Hepatic stellate cell (primary cell): ENCODE results near the gene APBA2.

ENCODE experiments used
- DNase-seq: peaks from one replicate; pipeline ENCODE4 v3.0.0; 2011; ENCODE audit warnings: low spot score

Gene APBA2

DNA sequence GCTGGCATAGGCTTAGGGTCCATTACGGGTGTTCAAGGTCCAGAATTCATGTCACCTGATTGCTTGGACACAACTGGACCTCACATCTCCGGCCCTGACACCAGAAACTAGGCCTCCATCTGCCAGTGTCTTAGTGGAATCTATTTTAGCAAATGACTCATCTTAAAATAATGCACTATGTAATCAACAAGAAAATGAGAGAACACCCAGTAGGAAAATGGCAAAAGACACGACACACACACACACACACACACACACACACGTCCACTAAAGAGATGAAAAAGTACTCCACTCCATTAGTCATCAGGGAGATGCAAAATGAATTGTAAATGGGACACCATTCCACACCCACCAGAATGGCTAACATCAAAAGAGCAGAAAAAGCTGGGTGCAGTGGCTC, 11.2 kb downstream of the APBA2 start:
- peak; percentile 94 for DNase-seq

DNA sequence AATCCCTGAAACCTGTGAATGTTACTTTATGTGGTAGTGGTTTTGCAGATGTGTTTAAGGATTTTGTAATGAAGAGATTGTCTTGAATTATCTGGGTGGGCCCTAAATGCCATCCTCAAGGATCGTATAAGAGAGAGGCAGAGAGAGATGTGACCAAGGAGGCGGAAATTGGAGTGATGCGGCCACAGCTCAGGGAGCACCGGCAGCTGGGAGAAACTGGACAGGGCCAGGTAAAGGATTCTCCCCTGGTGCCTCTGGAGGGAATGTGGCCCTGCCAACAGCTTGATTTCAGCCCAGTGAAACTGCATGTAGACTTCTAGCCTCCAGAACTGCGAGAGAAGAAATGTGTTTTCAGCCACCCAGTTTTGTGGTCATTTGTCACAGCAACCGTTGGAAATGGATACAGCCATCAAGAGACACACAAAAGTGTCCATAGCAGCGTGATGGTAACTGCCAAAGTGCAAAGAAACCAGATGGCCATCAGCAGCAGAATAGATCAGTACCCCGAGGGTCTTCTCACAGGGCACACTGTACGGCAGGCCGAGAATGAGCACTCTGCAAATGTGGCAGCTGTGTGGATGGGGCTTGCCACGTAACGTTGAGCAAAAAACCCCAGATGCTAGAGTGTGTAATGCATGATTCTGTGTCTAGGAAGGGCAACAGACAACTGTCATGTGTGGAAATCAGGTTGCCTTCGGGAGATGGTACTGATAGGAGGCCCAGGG, 12.2 kb downstream of the APBA2 start:
- DNase-seq, result no peak

DNA sequence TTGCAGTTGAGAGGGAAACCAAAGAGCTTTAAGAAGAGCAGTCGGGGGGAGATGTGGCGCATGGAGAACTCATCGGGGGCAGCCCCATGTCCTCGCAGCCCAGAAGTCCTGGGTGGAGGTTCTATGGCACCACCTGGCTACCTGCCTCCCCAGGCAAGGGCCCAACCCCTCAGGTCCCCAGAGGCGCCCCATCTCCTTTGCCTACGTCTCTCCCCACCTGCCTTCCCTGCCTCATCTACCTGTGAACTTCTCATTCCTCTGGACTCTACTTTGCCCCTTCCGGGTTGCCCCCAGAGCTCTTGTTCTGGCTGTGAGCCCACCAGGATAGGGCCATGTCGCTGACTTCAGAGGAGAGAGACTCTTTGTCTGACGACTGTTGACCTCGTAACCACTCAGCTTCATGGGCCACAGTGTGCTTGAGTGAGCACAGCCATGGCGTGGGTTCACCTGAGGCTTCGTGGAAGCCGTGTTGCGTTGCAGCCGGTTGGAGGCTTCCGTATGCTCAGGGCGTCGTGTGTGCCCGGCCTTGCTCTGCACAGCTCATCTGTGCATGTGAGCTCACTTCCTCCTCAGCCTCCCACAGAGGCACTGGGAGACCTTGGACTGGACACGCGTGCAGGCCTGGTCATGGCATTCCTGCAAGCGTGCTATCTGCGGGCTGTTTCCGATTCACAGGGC, 13.4 kb downstream of the APBA2 start:
- no peak for DNase-seq

DNA sequence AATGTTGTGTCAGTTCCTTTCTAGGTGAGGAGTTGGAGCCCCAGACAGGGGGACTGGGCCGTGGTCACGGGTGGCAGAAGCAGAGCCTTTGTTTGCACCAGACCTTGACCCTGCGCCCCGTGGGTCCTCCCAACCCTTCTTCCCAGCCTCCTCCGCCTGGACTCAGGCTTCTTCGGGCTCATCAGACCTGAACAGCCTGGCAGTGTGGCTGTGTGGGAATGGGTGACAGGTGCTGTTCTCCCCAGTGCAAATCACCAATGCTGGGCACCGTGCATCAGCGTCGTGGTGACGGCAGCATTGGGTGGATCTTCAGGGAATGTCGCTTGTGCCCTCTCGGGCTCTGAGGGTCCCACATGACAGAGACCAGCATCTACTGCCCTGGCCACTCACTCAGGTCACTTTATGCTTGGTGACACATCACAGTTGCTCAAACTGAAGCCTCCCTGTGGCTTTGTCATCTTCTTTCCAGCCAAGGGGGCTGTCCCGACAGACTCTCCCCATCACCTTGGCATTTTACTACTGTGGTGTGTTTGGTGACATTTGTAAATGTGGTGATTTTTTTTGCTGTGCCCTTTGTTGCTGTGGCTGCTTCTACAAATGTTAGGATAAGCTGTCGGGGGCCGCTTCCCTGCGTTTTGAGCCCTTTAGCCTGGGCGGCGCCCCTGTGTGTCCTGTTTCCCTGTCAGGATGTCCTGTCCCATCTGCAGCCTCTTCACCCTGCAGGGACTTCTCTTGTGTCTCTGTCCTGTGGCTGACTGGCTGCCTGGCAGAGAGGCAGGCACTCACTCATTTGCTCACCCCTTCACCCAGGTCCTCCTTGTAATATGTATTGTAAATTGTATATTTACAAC, 14.5 kb downstream of the APBA2 start:
- no peak for DNase-seq

DNA sequence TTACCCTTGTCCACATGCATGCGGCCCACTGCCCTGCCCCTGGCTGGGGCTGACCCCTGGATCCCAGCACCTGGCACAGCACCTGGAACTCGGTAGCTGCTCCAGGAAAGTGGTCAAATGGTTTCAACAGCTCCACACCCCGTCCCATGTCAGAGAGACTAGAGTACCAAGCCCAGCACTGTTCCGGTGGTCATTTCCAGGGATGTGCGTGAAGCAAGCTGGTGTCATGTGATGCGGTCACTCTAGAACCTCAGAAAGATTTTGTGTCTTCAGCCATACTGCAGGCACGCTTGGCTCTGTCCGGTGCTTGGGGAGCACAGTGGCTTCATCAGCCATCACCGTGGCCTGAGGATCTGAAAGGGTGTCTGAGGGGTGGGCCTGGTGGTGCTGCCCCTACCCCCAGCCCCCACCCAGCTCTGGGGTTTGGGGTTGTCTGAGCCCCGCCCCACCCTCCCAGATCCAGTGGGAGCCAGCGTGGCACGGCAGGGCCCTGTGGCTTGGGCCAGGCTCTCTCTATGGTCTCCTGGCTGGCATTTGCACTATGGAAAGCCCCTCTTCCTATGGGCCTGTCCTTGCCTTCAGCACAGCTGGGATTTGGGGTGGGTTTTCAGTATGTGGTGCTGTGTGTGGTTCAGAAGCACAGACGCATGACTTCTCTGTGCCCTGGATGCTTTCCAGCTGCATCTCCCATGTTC, 15.3 kb downstream of the APBA2 start:
- DNase-seq, result no peak

DNA sequence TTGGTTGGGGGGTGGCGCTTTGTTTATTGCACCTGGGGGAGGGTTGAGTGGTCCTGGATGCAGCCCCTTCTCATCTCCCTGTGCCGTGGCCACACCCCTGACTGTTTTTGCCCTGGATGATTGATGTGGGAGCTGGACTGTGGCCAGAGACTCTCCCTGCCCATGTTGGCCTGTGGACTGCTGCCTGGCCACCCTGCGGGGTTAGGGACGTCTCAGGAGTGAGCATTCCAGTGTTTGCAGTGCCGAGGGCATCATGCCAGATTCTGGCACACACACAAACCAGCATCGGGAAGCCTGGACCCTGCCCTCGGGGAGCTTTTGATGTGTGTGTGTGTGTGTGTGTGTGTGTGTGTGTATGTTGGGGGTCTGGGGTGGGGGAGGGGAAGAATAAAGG, 15.8 kb downstream of the APBA2 start:
- DNase-seq, result no peak

DNA sequence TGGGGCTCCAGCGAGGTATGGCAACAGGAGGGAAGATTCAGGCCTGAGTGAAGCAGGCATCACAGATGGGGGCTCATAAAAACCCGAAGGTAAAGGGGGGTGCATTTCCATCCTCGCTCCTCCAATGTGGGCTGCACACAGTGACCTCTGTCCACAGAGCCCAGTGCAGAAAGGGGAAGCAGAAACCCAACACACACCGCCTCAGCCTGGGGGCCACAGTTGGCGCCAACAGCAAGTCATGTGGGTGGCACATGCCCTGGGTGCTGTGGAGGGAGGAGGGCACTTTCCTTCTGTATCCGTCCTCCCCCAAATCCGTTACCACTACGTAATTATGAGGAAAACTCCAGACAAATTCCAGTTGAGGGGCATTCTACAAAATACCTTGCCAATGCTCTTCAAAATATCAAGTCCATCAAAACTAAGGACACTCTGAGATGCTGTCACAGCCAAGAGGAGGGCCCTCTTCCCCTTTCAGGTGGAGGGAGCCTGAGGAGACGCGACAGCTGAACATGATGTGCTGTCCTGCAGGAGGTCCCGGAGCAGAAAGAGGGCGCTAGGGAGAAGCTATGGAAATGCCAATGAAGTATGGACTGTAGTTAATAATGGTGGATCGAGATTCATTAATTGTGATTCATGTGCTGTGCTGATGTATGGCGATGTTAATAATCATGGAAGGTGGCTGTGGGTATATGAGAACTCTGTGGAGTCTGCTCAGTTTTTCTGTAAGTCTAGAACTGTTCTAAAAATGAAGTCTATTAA, 16.4 kb downstream of the APBA2 start:
- no peak for DNase-seq

DNA sequence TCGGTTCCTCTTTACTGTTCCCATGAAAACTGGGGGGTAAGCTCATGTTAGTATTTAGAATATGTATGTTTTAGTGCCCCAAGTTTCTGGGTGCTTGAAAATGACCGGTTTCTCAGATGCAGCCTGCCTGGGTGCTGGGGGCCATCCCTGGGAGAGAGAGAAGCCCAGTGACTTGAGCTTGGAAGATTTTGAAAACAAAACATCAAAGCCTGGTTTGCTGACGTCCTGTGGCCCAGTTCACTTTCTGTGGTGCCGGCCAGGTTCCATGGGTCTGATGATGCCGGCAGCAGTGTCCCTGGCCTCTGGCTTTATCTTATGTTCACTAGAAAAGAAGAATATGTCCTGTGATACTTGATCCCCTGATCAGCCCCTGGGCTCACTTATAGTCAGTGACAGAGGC, 17.1 kb downstream of the APBA2 start:
- no peak for DNase-seq

DNA sequence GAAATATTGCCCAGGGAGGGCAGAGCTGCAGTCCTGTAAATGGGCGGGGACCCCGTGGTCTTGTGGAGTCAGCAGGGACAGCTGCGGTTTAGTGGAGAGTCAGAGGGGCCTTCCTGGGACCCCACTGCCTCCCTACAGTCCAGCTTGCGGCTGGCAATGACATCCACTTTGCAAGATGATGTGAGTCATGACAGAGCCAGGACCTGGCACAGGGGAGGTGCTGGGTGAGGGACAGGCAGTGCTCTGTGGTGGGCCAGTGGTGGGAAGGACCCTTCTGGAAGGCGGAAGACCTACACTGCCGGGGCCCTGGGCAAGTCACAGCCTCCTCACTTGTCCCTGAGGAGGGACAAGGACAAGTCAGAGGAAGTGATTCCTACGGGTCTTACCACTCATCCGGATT, 17.8 kb downstream of the APBA2 start:
- no peak for DNase-seq

DNA sequence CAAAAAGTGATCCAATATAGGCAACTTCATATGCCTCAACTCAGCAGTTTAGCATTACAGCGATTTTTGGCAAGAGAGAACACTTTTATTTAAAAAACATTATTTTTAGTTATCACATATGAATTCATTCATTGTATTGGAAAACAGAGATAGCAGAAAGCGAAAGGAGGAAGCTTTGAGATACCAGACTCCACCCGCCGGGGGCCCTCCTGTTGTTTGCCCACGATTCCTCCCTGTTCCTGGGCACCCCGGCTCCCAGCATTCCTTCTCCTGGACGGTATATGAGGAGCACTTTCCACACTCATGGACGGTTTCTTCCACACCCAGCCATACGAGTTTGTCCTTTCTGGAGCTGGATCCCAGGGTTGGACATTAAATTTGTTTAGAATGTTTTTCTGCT, 18.2 kb downstream of the APBA2 start:
- DNase-seq, result no peak

DNA sequence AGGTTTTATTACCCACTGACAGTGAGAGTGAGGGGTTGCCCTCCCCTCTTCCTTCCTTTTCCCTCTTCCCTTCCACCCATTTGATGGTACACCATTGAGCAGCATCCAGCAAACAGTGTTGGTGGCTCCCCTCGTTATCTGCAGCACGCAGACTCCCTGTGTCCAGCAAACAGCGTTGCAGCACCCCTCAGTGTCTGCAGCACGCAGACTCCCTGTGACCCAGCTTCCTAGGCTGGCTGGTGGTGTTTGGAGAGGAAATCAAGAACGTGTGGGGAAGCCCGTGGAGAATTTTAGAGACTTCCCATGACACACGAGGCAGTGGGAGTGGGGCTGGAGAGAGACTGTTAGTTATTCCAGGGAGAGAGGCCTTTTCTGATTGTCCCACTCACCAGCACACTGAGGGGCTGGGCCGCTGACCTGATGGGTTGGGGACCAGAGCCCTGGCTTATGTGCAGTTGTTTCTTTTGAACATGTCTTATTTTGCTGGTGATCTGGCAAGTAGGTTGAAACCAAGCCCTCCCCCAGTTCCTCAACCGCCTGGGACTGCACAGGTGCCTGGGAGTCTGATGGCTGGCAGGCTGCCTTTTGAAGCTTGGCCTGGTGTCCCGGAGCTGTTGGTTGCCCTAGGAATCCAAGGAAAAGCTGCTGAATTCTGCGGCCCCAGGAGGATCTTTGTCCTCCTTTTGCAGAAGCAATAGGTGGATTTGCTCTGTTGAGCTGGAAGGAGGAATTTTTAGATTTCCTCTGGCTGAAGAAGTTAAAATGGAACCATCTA, 19.0 kb downstream of the APBA2 start:
- DNase-seq, result no peak

DNA sequence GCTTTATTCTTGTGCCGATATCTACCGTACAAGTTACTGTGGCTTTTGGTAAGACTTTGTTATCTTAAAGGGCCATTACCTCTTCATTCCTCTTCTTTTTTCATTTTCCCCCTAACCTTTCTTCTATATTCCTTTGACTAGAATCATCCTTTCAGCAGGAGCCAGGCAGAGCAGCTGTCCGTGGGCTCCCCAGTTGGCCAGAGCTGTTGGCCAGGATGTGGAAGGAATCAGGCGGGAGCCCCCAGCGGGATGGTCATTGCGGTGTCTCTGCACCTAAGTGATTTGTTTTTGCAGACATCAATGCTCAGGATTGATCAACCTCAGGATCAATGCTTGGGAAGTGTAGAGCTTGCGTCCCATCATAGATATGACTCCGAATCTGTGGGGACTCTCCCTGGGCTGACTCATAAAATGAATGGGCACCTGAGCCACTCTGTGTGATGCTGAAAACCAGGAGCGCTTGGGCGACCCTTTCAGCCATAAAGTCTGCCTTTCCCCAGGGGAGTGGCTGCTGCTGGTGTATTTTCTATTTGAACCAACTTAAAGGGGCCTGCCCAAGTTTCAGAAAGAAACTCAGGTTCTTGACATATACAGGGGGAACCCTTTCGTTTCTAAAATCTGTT, 21.7 kb downstream of the APBA2 start:
- no peak for DNase-seq

DNA sequence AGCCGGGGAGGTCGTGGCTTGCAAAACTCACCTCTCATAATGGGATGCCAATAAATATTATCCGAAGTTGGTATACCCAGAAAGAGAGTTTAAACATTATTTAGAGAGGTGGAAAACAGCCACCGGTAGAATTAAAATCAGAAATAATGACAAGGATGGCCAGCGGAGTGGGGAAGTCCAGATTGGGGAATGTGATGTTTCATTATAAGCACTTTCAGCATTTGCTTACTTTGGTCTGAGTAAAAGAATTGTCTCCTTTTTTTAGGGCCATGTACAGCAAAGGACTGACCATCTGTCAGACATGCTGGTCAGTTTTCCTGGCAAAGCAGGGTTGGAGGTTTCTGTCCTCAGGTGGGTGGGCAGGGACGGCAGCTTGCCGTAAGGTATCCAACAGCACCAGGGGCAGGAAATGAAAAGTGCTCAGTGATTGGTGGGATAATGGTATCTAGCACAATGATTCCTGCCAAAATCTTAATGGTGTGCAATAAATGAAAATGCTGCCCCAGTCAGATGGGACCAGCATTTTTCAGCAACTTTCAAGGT, 24.3 kb downstream of the APBA2 start:
- no peak for DNase-seq

DNA sequence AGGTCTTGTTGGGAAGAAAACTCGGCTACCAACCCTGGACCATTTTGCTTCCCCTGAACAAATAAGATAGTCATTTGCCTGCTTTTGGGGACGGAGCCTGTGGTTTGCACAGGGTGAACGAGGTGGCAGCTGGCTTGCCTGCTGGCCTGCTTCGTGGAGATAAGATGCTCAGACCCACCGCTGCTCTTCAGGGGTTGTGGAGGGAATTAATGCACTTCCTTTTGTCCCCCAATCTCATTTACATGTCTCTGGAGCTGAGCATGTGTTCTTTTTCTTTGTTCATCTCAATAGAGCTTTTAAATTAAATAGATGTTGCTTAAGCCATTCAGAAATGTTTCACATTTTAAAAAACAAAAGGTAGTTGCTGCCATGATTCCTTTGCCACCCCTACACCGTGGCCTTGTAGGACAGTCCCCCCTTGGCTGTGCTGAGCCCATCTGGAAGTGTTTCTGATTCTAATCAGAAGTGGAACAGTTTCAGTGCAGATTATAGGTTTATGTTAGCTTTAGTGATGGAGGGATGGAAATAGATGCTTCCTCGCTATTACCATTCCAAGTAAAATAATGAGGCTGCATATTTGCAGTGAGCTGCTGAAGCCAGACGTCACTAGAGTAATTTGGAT, 25.6 kb downstream of the APBA2 start:
- no peak for DNase-seq

DNA sequence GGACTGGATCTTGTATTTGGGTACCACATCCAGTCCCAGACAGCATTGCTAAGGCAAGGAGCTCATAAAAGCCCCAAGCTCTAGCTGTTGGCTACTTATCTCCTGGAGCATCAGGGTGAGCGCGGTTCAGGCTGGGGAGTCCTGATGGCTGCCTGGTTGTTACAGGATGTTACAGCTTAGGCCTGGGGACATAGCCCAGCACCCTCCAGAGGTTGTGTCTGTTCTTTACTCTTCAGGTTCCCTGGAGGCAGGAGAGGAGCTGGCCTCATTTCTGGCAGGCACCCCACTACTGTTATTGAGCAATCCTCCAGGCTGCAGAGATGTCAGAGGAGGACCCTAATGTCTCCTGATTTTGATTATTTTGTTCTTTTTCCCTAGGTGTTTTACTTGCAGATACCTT, 26.6 kb downstream of the APBA2 start:
- no peak for DNase-seq

DNA sequence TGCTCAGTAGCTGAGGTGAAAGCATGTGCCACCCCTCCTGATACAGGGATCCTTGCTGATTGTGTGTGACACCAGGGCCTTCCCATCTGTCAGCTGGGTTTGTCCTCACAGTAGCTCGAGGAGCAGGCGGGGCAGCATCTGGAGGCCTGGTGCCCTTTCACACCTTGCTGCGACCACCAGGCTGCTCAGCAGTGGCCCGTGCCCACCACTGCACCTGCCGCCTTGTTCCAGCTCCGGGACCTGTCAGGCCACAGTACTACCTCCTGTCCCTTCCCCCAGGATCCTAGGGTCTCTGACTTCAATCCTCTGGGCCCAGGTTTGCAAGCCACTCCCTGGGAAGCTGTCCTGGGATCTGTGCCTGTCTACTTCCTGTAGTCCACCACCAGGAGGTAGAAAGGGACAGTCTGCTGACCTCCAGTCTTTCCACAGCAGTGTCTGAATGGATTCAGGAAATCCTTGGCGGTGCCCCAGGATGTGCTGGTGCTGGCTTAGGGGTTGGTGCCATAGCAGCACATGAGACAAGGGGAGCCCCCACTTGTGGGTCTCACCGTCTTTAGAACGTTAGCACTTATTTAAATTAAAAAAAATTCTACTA, 27.5 kb downstream of the APBA2 start:
- DNase-seq, result peak; percentile 37

DNA sequence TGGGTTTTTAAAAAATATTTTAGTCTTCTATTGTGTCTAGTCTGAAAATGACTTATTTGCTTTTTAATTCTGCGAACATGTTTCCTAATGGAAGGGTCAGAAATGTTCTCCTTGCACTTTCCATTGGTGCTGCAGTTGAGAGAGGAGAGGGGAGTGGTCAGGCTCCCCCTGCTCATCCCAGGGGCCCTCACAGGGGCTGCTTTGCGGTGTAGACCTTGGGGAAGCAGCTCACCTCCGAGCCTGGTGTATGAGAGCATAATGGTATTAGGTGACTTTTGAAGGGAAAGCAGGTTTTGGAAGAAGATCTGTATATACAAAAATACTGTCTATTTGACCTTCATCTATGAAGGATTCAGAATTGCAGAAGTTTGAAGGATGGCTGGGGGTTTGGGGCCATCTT, 28.3 kb downstream of the APBA2 start:
- no peak for DNase-seq

DNA sequence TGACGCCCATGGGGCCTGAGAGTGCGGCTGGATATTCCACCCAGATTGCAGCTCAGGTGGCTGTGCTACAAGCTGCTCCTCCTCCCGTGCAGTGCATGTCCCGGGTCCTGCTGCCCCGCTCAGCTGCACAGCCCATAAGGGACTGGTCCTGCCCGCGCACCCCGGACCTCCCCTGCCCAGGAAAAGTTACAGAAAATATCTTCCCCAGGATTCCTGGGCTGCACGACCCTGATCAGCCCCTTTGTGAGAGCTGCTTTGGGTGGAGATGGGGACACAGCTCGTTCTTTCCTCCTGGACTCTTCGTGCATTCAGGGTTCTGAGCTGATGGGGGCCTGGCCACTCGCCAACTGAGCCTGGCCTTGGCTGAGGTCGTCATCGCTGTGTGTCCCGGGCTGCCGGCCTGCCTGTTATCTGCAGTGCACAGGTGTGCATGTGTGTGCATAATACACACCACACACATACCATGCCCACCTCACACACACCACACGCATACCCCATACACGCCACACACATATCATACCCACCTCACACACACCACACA, 28.8 kb downstream of the APBA2 start:
- no peak for DNase-seq
